HG02973 (cell line): ENCODE data around the gene AIFM3.

Experiments used
- ATAC-seq: cut with Tn5 transposase; IDR thresholded peaks from one replicate; pipeline ENCODE4 v1.9.1; 2021; ENCODE audit warnings: moderate library complexity; ENCODE audit not compliant: unreplicated experiment

Gene AIFM3

DNA sequence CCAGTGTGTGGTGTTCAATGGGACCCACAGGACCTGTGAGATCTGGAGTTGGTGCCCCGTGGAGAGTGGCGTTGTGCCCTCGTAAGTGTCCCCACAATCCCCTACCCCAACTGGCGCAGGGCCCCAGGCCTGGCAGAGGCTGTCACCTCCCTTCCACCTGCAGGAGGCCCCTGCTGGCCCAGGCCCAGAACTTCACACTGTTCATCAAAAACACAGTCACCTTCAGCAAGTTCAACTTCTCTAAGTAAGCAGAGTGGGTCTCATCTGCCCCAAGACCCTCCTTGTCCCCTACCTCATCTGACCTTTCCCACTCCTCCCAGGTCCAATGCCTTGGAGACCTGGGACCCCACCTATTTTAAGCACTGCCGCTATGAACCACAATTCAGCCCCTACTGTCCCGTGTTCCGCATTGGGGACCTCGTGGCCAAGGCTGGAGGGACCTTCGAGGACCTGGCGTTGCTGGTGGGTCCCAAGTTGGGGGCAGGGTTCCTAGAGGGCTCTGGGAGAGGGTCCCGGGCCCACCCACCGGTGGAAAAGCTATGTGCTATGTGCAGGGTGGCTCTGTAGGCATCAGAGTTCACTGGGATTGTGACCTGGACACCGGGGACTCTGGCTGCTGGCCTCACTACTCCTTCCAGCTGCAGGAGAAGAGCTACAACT, 56.0 kb downstream of the AIFM3 start:
- no peak for ATAC-seq

DNA sequence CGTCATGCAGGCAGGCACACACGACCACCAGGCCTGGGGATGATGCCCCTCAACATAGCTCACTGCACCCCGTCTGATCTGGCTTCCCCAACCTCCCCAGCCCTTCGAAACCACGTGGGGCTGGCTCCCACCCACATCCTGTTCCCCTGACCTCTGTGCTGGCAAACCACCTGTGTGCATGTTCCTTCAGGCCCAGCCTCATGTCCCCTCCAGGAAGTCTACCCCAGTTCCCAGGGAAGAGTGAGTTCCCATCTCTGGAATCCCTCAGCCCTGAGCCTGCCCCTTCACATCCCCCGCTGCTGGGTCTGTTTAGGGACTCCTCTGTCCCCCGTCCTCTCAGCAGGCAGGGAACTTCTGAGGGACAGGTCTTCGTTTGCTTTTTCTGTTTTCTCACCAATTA, 58.2 kb downstream of the AIFM3 start:
- ATAC-seq, result no peak

DNA sequence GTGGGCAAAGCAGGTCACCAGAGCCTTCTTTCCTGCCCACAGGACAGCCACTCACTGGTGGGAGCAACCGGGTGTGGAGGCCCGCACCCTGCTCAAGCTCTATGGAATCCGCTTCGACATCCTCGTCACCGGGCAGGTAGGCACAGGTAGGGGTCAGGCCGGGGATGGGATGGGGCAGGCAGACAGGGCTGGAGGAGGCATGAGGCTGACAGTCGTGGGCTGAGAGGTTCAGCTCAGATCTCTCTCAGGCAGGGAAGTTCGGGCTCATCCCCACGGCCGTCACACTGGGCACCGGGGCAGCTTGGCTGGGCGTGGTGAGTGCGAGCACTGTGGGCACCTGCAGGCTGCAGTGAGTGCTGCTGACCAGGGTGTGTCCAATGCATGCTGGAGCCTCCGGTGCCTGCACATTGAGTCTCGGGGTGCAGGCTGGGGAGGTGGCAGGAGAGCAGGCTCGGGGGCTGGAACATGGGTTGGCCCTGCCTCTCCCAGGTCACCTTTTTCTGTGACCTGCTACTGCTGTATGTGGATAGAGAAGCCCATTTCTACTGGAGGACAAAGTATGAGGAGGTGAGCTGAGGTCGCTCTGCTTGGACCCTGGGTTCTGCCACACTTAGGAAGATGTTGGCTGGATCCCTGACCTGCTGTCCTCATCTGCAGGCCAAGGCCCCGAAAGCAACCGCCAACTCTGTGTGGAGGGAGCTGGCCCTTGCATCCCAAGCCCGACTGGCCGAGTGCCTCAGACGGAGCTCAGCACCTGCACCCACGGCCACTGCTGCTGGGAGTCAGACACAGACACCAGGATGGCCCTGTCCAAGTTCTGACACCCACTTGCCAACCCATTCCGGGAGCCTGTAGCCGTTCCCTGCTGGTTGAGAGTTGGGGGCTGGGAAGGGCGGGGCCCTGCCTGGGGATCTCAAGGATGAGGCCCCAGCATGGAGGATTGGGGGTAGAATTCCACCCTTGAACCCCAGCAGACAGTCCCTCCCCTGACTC, 59.0 kb downstream of the AIFM3 start:
- ATAC-seq, result no peak

DNA sequence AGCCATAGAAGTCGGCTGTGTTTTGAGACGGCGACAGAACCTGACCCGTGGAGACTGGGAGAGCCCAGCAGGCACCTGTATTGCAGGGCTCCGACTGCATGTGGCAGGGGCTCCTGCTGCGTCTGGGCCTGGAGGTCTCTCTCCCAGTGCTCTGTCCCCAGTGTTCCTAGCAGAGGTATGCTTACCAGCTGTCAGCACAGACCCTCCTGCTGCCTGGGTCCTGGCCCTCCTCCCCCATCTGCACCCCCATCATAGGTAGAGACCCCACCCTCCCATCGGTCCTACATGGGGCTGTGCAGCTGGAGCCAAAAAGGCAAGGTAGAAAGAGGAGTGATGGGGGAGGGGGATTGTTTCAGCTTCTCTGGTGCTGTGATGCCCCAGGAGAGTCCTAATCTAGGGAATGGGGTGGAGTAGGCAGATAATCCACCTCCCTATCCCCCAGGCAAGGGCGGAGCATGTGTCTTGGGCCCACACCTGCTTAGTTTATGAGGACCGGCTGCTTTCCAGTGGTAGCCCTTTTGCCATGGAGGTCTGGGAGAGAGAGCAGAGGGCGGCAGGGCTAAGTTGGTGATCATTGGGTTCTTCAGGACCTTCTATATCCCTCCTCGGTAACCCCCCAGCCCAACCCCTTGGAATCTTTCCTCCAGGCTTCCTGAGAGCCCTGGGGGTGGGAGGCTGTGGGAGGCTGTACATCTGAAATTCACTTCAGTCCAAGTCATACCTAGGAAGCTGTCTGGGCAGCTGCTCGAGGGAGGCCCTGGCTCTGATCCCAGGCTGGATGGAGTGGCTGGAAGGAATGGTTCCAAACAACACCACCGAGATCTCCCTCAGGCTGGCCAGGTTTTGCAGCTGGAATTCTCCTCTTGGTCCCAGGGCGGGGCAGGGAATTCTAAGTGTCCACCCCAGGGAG, 60.0 kb downstream of the AIFM3 start:
- no peak for ATAC-seq

DNA sequence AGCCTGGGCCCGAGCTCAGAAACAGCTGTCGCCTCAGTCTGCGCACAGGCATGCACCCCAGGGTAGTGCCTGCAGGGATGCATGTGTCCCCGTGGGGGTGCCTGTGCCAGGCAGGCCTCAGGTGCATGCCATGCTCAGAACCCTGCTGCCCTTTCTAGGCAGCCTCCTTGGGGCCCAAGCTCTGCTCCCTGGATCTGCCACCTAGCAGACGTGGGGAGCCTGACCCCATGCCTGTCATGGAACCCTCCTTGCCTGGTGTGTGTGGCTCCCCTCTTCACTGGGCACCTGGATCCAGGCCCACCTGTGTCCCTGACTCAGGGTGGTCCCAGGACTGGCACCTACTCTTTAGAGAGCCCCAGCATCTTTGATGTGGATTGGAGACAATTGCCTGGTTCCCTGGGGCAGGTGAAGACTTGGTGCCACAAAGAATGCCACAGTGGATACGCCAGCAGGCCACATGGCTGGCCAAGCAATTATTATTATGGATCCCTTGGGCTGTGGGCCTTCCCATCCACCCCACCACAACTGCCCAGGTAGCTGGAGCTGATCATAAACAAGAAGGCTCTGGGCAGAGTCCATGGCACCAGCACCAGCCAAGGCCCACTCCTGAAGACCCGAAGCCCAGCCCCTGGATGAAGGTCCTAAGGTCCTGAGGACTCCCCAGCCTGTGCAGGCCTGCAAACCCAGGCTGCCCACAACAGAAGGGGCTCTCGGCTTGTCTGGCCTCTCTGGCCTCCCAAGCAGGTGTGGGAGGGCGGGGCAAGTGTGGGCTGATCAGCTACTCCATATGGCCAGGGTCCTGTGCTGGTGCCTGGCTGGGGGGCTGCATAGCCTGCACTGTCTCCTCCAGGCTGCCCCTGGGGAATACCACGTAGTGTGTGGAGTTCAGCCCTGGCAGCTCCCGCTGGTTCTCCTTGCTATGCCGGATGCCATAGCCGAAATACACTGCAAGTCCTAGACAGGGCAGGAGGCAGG, 61.5 kb downstream of the AIFM3 start:
- ATAC-seq, result no peak

DNA sequence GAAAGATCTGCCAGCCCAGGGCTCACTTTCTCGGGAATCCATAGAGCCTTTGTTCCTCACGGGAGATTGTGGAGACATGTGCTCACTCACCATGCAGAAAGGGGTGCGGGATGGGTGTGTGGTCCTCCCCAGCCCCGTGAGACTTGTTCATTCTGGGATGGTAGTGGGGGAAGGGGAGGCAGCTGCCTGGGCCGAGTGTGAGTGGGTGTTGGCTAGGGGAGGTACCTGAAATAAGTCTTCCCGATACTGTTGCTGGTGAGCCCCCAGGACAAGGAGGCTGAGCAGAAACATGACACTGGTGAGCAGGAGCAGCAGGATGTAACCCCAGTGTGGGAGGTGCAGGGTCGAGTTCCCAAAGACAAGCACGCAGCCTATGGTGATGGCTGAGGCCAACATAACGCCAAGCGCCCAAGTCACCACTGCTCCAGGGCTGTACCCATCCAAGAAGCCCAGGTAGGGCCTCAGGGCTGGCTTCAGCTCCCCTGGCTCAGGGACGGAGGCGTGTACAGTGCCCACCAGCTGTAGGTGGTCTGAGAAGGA, 62.5 kb downstream of the AIFM3 start:
- ATAC-seq, result no peak

DNA sequence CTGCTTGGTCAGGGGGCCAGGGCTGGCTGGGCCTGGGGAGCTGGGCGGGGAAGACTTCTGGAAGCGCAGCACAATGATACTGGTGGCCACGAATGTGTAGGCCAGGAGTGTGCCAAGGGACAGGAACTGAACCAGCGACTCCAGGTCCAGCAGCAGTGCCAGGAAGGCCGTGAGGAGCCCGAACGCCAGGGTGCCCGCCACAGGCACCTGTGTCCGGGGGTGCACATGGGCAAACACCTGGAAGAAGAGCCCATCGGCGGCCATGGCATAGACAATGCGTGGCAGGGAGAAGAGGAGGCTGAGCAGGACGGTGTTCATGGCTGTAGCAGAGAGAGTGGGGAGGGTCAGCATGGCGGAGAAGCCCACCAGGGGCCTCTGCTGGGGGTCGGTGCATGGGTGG, 63.0 kb downstream of the AIFM3 start:
- ATAC-seq, result no peak
